PC-3 (cell line): Measurements from ENCODE around the gene CD180. TPM values are rescaled to one million over a fixed set of nuclear protein-coding genes. Genes with fewer than 3 reads are reported as not detected.

Experiments used
- ATAC-seq: fragments of 200-7000 bp; cut with Tn5 transposase; 2 replicates; pipeline ENCODE4 v1.9.1; 2020; ENCODE audit warnings: mild to moderate bottlenecking, moderate library complexity
- BruUV-seq: library from RNA; stranded (reverse); fragments of 400-500 nt; replicated peaks from 2 replicates; lab custom pipeline; 2021; lab: Mats Ljungman, UMichigan
- CTCF ChIA-PET: fragments of 300-600 bp; sonication (Branson Sonifier 250); formaldehyde crosslinking; loops from one replicate; lab custom pipeline; 2022; ENCODE audit warnings: antibody characterized with exemption; lab: Charles Lee
- POLR2A ChIA-PET: fragments of 300-600 bp; sonication (Branson Sonifier 250); formaldehyde crosslinking; loops from one replicate; lab custom pipeline; 2022; ENCODE audit warnings: antibody characterized with exemption; ENCODE audit not compliant: unreplicated experiment; lab: Charles Lee
- DNase-seq: peaks from one replicate; pipeline ENCODE4 v3.0.0-alpha.2; 2015
- H2AFZ ChIP-seq: fragments of 300-600 bp; sonication (generic); 2 replicates; pipeline ENCODE4 v1.6.0; 2016; ENCODE audit warnings: antibody characterized with exemption, low read length
- H3F3A ChIP-seq: fragments of 300-600 bp; sonication (generic); one replicate; pipeline ENCODE4 v1.6.0; 2017; ENCODE audit warnings: antibody characterized with exemption, low read length, control low read depth, mild to moderate bottlenecking; ENCODE audit not compliant: unreplicated experiment
- H3K27ac ChIP-seq: fragments of 300-600 bp; sonication (generic); 2 replicates; pipeline ENCODE4 v1.5.1; 2016; ENCODE audit warnings: mild to moderate bottlenecking, low read length
- H3K27me3 ChIP-seq: fragments of 300-600 bp; sonication (generic); 2 replicates; pipeline ENCODE4 v1.6.1; 2016; ENCODE audit warnings: low read length, mixed read lengths
- H3K36me3 ChIP-seq: fragments of 300-600 bp; sonication (generic); 2 replicates; pipeline ENCODE4 v1.6.1; 2016; ENCODE audit warnings: low read depth, mixed run types, low read length, mixed read lengths
- H3K4me1 ChIP-seq: fragments of 300-600 bp; sonication (generic); 2 replicates; pipeline ENCODE4 v1.5.1; 2016; ENCODE audit warnings: low read length; ENCODE audit not compliant: insufficient read depth
- H3K4me2 ChIP-seq: fragments of 300-600 bp; sonication (generic); 2 replicates; pipeline ENCODE4 v1.6.0; 2016; ENCODE audit warnings: low read length
- H3K4me3 ChIP-seq: fragments of 300-600 bp; sonication (generic); 2 replicates; pipeline ENCODE4 v1.5.1; 2016; ENCODE audit warnings: mild to moderate bottlenecking, low read length, mixed read lengths
- H3K79me2 ChIP-seq: fragments of 300-600 bp; sonication (generic); 2 replicates; pipeline ENCODE4 v1.6.1; 2017; ENCODE audit warnings: low read length, mixed read lengths
- H3K9ac ChIP-seq: fragments of 300-600 bp; sonication (generic); 2 replicates; pipeline ENCODE4 v1.6.0; 2016; ENCODE audit warnings: mild to moderate bottlenecking, low read length
- H3K9me2 ChIP-seq: fragments of 300-600 bp; sonication (generic); replicated peaks from 2 replicates; pipeline ENCODE4 v1.6.1; 2016; ENCODE audit warnings: mixed run types, low read length, mixed read lengths
- H3K9me3 ChIP-seq: fragments of 300-600 bp; sonication (generic); 2 replicates; pipeline ENCODE4 v1.6.1; 2016; ENCODE audit warnings: low read length, mixed read lengths
- H4K20me1 ChIP-seq: fragments of 300-600 bp; sonication (generic); 2 replicates; pipeline ENCODE4 v1.6.1; 2016; ENCODE audit warnings: low read length, mixed read lengths
- EZH2 ChIP-seq: fragments of 300-600 bp; sonication (generic); IDR thresholded peaks from one replicate; pipeline ENCODE4 v1.6.1; 2017; ENCODE audit warnings: antibody characterized with exemption, mild to moderate bottlenecking, low read length; ENCODE audit not compliant: unreplicated experiment
- EZH2phosphoT487 ChIP-seq: fragments of 300-600 bp; sonication (generic); IDR thresholded peaks from 2 replicates; pipeline ENCODE4 v1.6.1; 2018; ENCODE audit warnings: mild to moderate bottlenecking, antibody characterized with exemption, low read length, borderline replicate concordance
- intact Hi-C: fragments of 100-400 bp; cut with micrococcal nuclease; formaldehyde crosslinking; loops from 2 replicates; pipeline ENCODE4 v1.9.0; 2023
- total RNA-seq: library from RNA; depleted of rRNA; stranded (reverse); fragments of >200 nt; gene quantifications from 2 replicates; pipeline ENCODE4 v1.2.3, GENCODE V29; 2014
- TF ChIP-seq, protein P1 (sequence below): fragments of 300-600 bp; sonication (generic); conservative IDR thresholded peaks from 2 replicates; pipeline ENCODE4 v1.5.1; 2017; ENCODE audit warnings: antibody characterized with exemption, low read depth, mild to moderate bottlenecking, low read length

CD180 gene
- total RNA-seq, 1 experiment from 2014 or later = not detected

DNA sequence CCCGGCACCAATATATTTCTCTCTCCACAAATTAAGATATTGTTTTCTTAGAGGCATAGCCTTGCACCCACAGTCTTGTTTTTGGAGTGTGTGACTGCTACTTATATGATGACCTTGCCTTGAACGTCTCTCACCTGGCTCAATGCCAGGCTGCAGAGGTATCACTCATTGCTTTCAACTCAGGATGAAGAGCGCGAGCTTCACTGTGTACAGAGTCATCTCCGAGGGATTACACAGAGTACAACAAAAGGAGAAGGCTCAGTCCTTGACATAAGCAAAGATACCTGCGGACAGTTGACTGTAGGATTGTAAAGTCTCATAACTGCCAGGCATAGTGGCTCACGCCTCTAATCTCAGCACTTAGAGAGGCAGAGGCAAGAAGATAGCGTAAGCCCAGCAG lies 53.8 kb downstream of the CD180 start:
- Histone ChIP-seq H3K4me2 (no peak overlapping the region), H3K4me3 (no peak overlapping the region), H3K9ac (no peak overlapping the region), H3K4me1 (no peaks in the 10 kb centered on the region), H3K27me3 (no peaks in the 10 kb centered on the region), H3K27ac (no peak overlapping the region), H3F3A (no peaks in the 10 kb centered on the region), H3K79me2 (no peaks in the 10 kb centered on the region), H3K36me3 (peaks cover 13% of the 10 kb centered on the region), H3K9me2 (no peaks in the 10 kb centered on the region), H2AFZ (no peak overlapping the region), H3K9me3 (no peaks in the 10 kb centered on the region), H4K20me1 (no peaks in the 10 kb centered on the region)
- intact Hi-C loops = no loop called here
- ATAC-seq = no peak
- TF ChIP-seq EZH2phosphoT487 (no peak), EZH2 (no peak)
- TF ChIP-seq, protein P1, sequence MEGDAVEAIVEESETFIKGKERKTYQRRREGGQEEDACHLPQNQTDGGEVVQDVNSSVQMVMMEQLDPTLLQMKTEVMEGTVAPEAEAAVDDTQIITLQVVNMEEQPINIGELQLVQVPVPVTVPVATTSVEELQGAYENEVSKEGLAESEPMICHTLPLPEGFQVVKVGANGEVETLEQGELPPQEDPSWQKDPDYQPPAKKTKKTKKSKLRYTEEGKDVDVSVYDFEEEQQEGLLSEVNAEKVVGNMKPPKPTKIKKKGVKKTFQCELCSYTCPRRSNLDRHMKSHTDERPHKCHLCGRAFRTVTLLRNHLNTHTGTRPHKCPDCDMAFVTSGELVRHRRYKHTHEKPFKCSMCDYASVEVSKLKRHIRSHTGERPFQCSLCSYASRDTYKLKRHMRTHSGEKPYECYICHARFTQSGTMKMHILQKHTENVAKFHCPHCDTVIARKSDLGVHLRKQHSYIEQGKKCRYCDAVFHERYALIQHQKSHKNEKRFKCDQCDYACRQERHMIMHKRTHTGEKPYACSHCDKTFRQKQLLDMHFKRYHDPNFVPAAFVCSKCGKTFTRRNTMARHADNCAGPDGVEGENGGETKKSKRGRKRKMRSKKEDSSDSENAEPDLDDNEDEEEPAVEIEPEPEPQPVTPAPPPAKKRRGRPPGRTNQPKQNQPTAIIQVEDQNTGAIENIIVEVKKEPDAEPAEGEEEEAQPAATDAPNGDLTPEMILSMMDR = no peak
- BruUV-seq = no TSS peak
- POLR2A ChIA-PET = no interaction called here
- DNase-seq = no peak
- CTCF ChIA-PET = no interaction called here

DNA sequence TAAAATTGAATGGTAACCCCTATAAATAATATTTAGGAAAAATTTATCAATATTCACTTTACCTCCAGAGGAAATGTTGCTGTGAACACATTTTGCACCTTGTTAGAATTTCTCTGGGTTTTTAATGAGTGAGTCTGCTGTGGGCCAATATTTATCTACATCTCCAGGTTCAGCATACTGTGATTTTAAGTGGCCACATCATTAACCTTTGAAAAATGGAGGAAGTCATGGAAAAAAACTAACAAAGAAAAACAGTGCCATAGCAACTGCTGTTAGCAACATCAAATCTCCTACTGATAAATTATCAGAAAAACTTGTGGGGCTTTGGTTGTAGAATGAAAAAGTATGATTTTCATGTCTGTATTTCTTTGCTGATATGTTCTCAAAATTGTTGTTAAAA lies 55.0 kb downstream of the CD180 start:
- CTCF ChIA-PET = no interaction called here
- H4K20me1 ChIP-seq = no peaks in the 10 kb centered on the region
- no peaks in the 10 kb centered on the region for H3K9me2 ChIP-seq
- intact Hi-C loops = no loop called here
- POLR2A ChIA-PET = no interaction called here
- H3K4me3 ChIP-seq = no peak overlapping the region
- no peaks in the 10 kb centered on the region for H3K9me3 ChIP-seq
- peaks cover 11% of the 10 kb centered on the region for H3K36me3 ChIP-seq
- no peak overlapping the region for H2AFZ ChIP-seq
- no peak overlapping the region for H3K4me2 ChIP-seq
- H3F3A ChIP-seq = no peaks in the 10 kb centered on the region
- H3K79me2 ChIP-seq = no peaks in the 10 kb centered on the region
- H3K27me3 ChIP-seq = no peaks in the 10 kb centered on the region
- no peak overlapping the region for H3K9ac ChIP-seq
- DNase-seq (no peak), ATAC-seq (no peak)
- no peak for TF ChIP-seq EZH2
- TF ChIP-seq EZH2phosphoT487 = no peak
- TF ChIP-seq, protein P1 = no peak
- no peak overlapping the region for H3K27ac ChIP-seq
- no TSS peak for BruUV-seq
- H3K4me1 ChIP-seq = no peaks in the 10 kb centered on the region

DNA sequence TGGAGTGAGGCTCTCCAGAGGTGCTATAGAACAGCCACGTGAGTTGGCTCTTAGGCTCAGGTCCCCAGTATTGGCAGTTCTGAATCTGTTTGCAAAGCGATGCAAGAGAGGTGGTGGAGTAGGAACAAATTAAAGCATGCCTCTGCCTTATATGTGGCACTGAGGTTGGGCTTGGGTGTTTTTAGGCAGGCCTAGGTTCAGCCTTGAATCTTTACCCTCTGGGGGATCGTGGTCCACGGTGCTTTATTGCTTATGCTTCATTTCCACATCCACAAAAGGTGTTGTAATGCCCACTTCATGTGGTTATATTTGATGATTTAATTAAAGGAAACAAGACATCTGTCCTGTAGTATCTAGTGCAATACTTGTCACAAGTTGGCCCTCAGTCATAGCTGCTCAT lies 56.2 kb downstream of the CD180 start:
- intact Hi-C loops = no loop called here
- peaks cover 9% of the 10 kb centered on the region for H3K36me3 ChIP-seq
- TF ChIP-seq, protein P1 = no peak
- TF ChIP-seq EZH2 = no peak

More for the DNA sequence above, 56.2 kb downstream of the CD180 start:
- Histone ChIP-seq H3K4me2 (no peak overlapping the region), H3K27me3 (no peaks in the 10 kb centered on the region), H3K4me1 (no peaks in the 10 kb centered on the region), H3K9me3 (no peaks in the 10 kb centered on the region), H4K20me1 (no peaks in the 10 kb centered on the region), H3K4me3 (no peak overlapping the region), H3K9me2 (no peaks in the 10 kb centered on the region), H2AFZ (no peak overlapping the region), H3K79me2 (no peaks in the 10 kb centered on the region), H3K27ac (no peak overlapping the region), H3K9ac (no peak overlapping the region), H3F3A (no peaks in the 10 kb centered on the region)
- DNase-seq = no peak
- POLR2A ChIA-PET = no interaction called here
- CTCF ChIA-PET = no interaction called here
- no TSS peak for BruUV-seq
- ATAC-seq = no peak
